Endothelial cell of umbilical vein (primary cell): ENCODE measurements around the gene HPDL.

Experiments
- GATA2 ChIP-seq: IDR thresholded peaks from 2 replicates; pipeline ENCODE4 v1.7.0; 2011; ENCODE audit warnings: low read depth, mild to moderate bottlenecking, moderate library complexity, mixed read lengths, low read length; ENCODE audit not compliant: insufficient read length, insufficient read depth
- POLR2A ChIP-seq: IDR thresholded peaks from 2 replicates; pipeline ENCODE4 v1.6.1; 2012; ENCODE audit warnings: low read depth, mild to moderate bottlenecking, control low read depth, low read length
- POLR2AphosphoS5 ChIP-seq: IDR thresholded peaks from 2 replicates; pipeline ENCODE4 v1.6.1; 2012; ENCODE audit warnings: low read depth, mild to moderate bottlenecking, control low read depth, low read length, moderate library complexity; ENCODE audit not compliant: insufficient read depth
- TF ChIP-seq, protein P1 (sequence below), 2 donors: IDR thresholded peaks; 1 replicate in 1 of 2; 2 replicates in 1 of 2; pipeline ENCODE4 v1.5.1; 2011; ENCODE audit warnings: low read length in 2 of 2, mild to moderate bottlenecking in 2 of 2, moderate library complexity in 2 of 2, control low read depth in 1 of 2, inconsistent platforms in 1 of 2, low read depth in 1 of 2; ENCODE audit not compliant: insufficient read depth in 1 of 2; ENCODE audit errors: extremely low read depth in 1 of 2

GRCh38 chr1:45329445-45329844 is 2.8 kb downstream of the HPDL start:
- TF ChIP-seq, protein P1, sequence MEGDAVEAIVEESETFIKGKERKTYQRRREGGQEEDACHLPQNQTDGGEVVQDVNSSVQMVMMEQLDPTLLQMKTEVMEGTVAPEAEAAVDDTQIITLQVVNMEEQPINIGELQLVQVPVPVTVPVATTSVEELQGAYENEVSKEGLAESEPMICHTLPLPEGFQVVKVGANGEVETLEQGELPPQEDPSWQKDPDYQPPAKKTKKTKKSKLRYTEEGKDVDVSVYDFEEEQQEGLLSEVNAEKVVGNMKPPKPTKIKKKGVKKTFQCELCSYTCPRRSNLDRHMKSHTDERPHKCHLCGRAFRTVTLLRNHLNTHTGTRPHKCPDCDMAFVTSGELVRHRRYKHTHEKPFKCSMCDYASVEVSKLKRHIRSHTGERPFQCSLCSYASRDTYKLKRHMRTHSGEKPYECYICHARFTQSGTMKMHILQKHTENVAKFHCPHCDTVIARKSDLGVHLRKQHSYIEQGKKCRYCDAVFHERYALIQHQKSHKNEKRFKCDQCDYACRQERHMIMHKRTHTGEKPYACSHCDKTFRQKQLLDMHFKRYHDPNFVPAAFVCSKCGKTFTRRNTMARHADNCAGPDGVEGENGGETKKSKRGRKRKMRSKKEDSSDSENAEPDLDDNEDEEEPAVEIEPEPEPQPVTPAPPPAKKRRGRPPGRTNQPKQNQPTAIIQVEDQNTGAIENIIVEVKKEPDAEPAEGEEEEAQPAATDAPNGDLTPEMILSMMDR (IDR thresholded peaks at IDR 0.05; ENCODE audit: extremely low read depth in 1 of 2, insufficient read depth in 1 of 2, low read depth in 1 of 2, low read length in 2 of 2) = no peak
- TF ChIP-seq POLR2AphosphoS5 (no peak), POLR2A (no peak), GATA2 (no peak)
